RPMI7951 (cell line): ENCODE results near the gene GH2. TPM values are rescaled to one million over a fixed set of nuclear protein-coding genes. Genes with fewer than 3 reads are reported as not detected.
"Not testable (repeated sequence)": the region's sequence is repeated elsewhere in the genome, so short reads cannot be mapped to it uniquely, and the experiment has no call there.

Experiments
- DNase-seq: peaks from one replicate; pipeline ENCODE4 v3.0.0-alpha.2; 2012; ENCODE audit warnings: low read depth
- total RNA-seq: library from RNA; depleted of rRNA; stranded (reverse); fragments of >200 nt; shearing (Covaris generic); gene quantifications from 2 replicates; pipeline ENCODE4 v1.2.3, GENCODE V29; 2014; rRNA removed

Gene GH2
- not detected in 2 replicates for total RNA-seq

- DNase-seq = peak; percentile 19
Measured at GRCh38 chr17:63881935-63882601, at the start of gene GH2. GH2 (minus strand) TSS chr17:63881944; CDS start chr17:63881801, 143 bp downstream.

GRCh38 chr17:63930951-63931575, 49.3 kb upstream of the GH2 start:
- no peak for DNase-seq

- no peak for DNase-seq
Measured at GRCh38 chr17:63929860-63930766, 48.4 kb upstream of the GH2 start.

GRCh38 chr17:63928966-63929695, 47.4 kb upstream of the GH2 start:
- DNase-seq = no peak

GRCh38 chr17:63928172-63928666, 46.5 kb upstream of the GH2 start:
- no peak for DNase-seq

- no peak for DNase-seq
Measured at GRCh38 chr17:63927464-63928171, 45.9 kb upstream of the GH2 start.

- no peak for DNase-seq
Measured at GRCh38 chr17:63926164-63926563, 44.4 kb upstream of the GH2 start.

GRCh38 chr17:63925615-63926014, 43.9 kb upstream of the GH2 start:
- DNase-seq = no peak

GRCh38 chr17:63922402-63922801, 40.7 kb upstream of the GH2 start:
- DNase-seq = not testable (repeated sequence)

- DNase-seq = not testable (repeated sequence)
Measured at GRCh38 chr17:63920779-63921178, 39.0 kb upstream of the GH2 start.

- DNase-seq = not testable (repeated sequence)
Measured at GRCh38 chr17:63920050-63920449, 38.3 kb upstream of the GH2 start.

GRCh38 chr17:63919311-63919723, 37.6 kb upstream of the GH2 start:
- DNase-seq = peak; percentile 51

GRCh38 chr17:63918789-63919305, 37.1 kb upstream of the GH2 start, which contains the start of gene GH1:
GH1 (minus strand) TSS chr17:63918839; CDS start chr17:63918776, 63 bp downstream.
- not testable (repeated sequence) for DNase-seq

GRCh38 chr17:63918305-63918704, 36.6 kb upstream of the GH2 start:
- no peak for DNase-seq

- DNase-seq = no peak
Measured at GRCh38 chr17:63917646-63918045, 35.9 kb upstream of the GH2 start.

GRCh38 chr17:63917206-63917605, 35.5 kb upstream of the GH2 start:
- DNase-seq = not testable (repeated sequence)

- DNase-seq = no peak
Measured at GRCh38 chr17:63916566-63917185, 34.9 kb upstream of the GH2 start.

GRCh38 chr17:63915753-63916152, 34.0 kb upstream of the GH2 start:
- DNase-seq = not testable (repeated sequence)

- no peak for DNase-seq
Measured at GRCh38 chr17:63914471-63914870, 32.7 kb upstream of the GH2 start.

- peak; percentile 12 for DNase-seq
Measured at GRCh38 chr17:63911657-63912100, 29.9 kb upstream of the GH2 start.
